H1 (cell line): ENCODE results near the gene NEK4. TPM values are rescaled to one million over a fixed set of nuclear protein-coding genes. Genes with fewer than 3 reads are reported as not detected.

Source experiments
- CTCF ChIA-PET: fragments of 300-600 bp; sonication (Branson Sonifier 250); formaldehyde crosslinking; loops from one replicate; lab custom pipeline; 2021; ENCODE audit not compliant: partially characterized antibody; lab: Charles Lee
- POLR2A ChIA-PET: fragments of 300-600 bp; sonication (Branson Sonifier 250); formaldehyde crosslinking; loops from one replicate; lab custom pipeline; 2021; ENCODE audit warnings: inconsistent platforms; ENCODE audit not compliant: partially characterized antibody; lab: Charles Lee
- DNase-seq, 2 experiments: peaks; one replicate each; pipeline versions ENCODE4 v3.0.0 to v3.0.0-alpha.2; 2010 to 2022; ENCODE audit warnings: low spot score in 2 of 2, low read depth in 1 of 2, mixed read lengths in 1 of 2
- FAIRE-seq: peaks from 2 replicates; lab custom pipeline; 2011; peaks lifted over from hg19 to GRCh38; lab: Jason Lieb, UNC
- H2AFZ ChIP-seq: 2 replicates; pipeline ENCODE4 v1.8.1; 2012; ENCODE audit warnings: low read length, inconsistent platforms
- H2AK5ac ChIP-seq: 2 replicates; pipeline ENCODE4 v1.6.1; 2013; ENCODE audit warnings: low read depth, low read length
- H2BK120ac ChIP-seq: replicated peaks from 2 replicates; pipeline ENCODE3; 2013; ENCODE audit warnings: low read depth, low read length, inconsistent platforms
- H2BK12ac ChIP-seq: 2 replicates; pipeline ENCODE4 v1.6.1; 2013; ENCODE audit warnings: low read depth, low read length
- H2BK15ac ChIP-seq: 2 replicates; pipeline ENCODE4 v1.6.1; 2013; ENCODE audit warnings: low read length
- H2BK20ac ChIP-seq: 2 replicates; pipeline ENCODE4 v1.6.1; 2013; ENCODE audit warnings: low read length
- H2BK5ac ChIP-seq: 2 replicates; pipeline ENCODE4 v1.6.1; 2013; ENCODE audit warnings: low read depth, low read length
- H3K14ac ChIP-seq: 2 replicates; pipeline ENCODE4 v1.6.1; 2013; ENCODE audit warnings: inconsistent platforms; ENCODE audit not compliant: insufficient read length
- H3K18ac ChIP-seq: 2 replicates; pipeline ENCODE4 v1.6.1; 2013; ENCODE audit warnings: low read length; ENCODE audit errors: extremely low read depth
- H3K23ac ChIP-seq: 2 replicates; pipeline ENCODE4 v1.6.1; 2013; ENCODE audit warnings: inconsistent platforms; ENCODE audit not compliant: insufficient read length
- H3K23me2 ChIP-seq: 2 replicates; pipeline ENCODE4 v1.6.1; 2013; ENCODE audit warnings: low read depth, low read length
- H3K27ac ChIP-seq: 2 replicates; pipeline ENCODE4 v1.6.1; 2011; ENCODE audit warnings: low read depth, low read length, inconsistent platforms
- H3K27me3 ChIP-seq, 4 experiments: replicated peaks in 1 of 4; 1 replicate in 1 of 4; 2 replicates in 3 of 4; pipeline versions ENCODE4 v1.6.1 to v1.8.1; 2011 to 2013; ENCODE audit warnings: low read length in 3 of 4, mild to moderate bottlenecking in 3 of 4, inconsistent platforms in 2 of 4, mixed read lengths in 2 of 4, moderate library complexity in 1 of 4; ENCODE audit not compliant: control insufficient read depth in 3 of 4, insufficient read depth in 3 of 4; ENCODE audit errors: extremely low read depth in 1 of 4
- H3K36me3 ChIP-seq, 4 experiments: 2 replicates each; pipeline versions ENCODE4 v1.6.1 to v1.8.1; 2011 to 2013; ENCODE audit warnings: mild to moderate bottlenecking in 4 of 4, low read length in 3 of 4, moderate library complexity in 2 of 4, control low read depth in 1 of 4, inconsistent platforms in 1 of 4; ENCODE audit not compliant: insufficient read depth in 4 of 4, control insufficient read depth in 2 of 4
- H3K4ac ChIP-seq: replicated peaks from 2 replicates; pipeline ENCODE3; 2013; ENCODE audit warnings: low read length, low read depth, mixed read lengths, inconsistent platforms; ENCODE audit not compliant: insufficient read length
- H3K4me1 ChIP-seq, 4 experiments: replicated peaks in 1 of 4; 1 replicate in 1 of 4; 2 replicates in 3 of 4; pipeline versions ENCODE4 v1.6.1 to v1.8.1; 2011 to 2013; ENCODE audit warnings: low read length in 3 of 4, inconsistent platforms in 2 of 4, mixed read lengths in 1 of 4; ENCODE audit not compliant: insufficient read depth in 4 of 4, control insufficient read depth in 3 of 4
- H3K4me2 ChIP-seq, 2 experiments: 2 replicates each; pipeline versions ENCODE4 v1.6.1 to v1.8.1; 2011 to 2013; ENCODE audit warnings: low read depth in 2 of 2, low read length in 2 of 2, control low read depth in 1 of 2, inconsistent platforms in 1 of 2, mild to moderate bottlenecking in 1 of 2; ENCODE audit not compliant: insufficient read depth in 1 of 2
- H3K4me3 ChIP-seq, 4 experiments: fragments of 200-600, 300-600 bp in 1 of 4; sonication (generic), shearing (Covaris generic), sonication (Bioruptor Twin) in 1 of 4; 2 replicates each; pipeline versions ENCODE4 v1.5.1 to v1.8.1; 2011 to 2016; ENCODE audit warnings: low read length in 4 of 4, low read depth in 3 of 4, control low read depth in 2 of 4, inconsistent platforms in 2 of 4, mild to moderate bottlenecking in 2 of 4, mixed read lengths in 1 of 4, moderate library complexity in 1 of 4; ENCODE audit not compliant: insufficient read depth in 2 of 4; ENCODE audit errors: extremely low read depth in 1 of 4
- H3K56ac ChIP-seq: replicated peaks from 2 replicates; pipeline ENCODE3; 2013; ENCODE audit warnings: low read depth, mild to moderate bottlenecking, mixed read lengths, low read length, inconsistent platforms; ENCODE audit not compliant: insufficient read length
- H3K79me1 ChIP-seq: 2 replicates; pipeline ENCODE4 v1.6.1; 2013; ENCODE audit warnings: low read depth, low read length, control low read depth
- H3K79me2 ChIP-seq, 2 experiments: 2 replicates each; pipeline versions ENCODE4 v1.6.1 to v1.8.1; 2012 to 2013; ENCODE audit warnings: low read length in 2 of 2, mild to moderate bottlenecking in 2 of 2, inconsistent platforms in 1 of 2; ENCODE audit not compliant: insufficient read depth in 2 of 2, control insufficient read depth in 1 of 2
- H3K9ac ChIP-seq, 4 experiments: replicated peaks in 1 of 4; 1 replicate in 1 of 4; 2 replicates in 3 of 4; pipeline versions ENCODE4 v1.6.1 to v1.8.1; 2011 to 2013; ENCODE audit warnings: low read depth in 3 of 4, low read length in 3 of 4, control low read depth in 2 of 4, mild to moderate bottlenecking in 2 of 4, moderate library complexity in 2 of 4, inconsistent platforms in 1 of 4; ENCODE audit errors: extremely low read depth in 1 of 4
- H3K9me3 ChIP-seq, 2 experiments: 2 replicates each; pipeline versions ENCODE4 v1.6.1 to v1.8.1; 2012 to 2013; ENCODE audit warnings: mild to moderate bottlenecking in 2 of 2, moderate library complexity in 2 of 2, control low read depth in 1 of 2, inconsistent platforms in 1 of 2, low read depth in 1 of 2, low read length in 1 of 2, mixed read lengths in 1 of 2; ENCODE audit not compliant: insufficient read depth in 2 of 2
- H4K20me1 ChIP-seq, 2 experiments: replicated peaks in 1 of 2; 2 replicates each; pipeline versions ENCODE3 to v1.8.1; 2011 to 2013; ENCODE audit warnings: inconsistent platforms in 2 of 2, low read length in 2 of 2, mild to moderate bottlenecking in 1 of 2; ENCODE audit not compliant: insufficient read depth in 2 of 2, control insufficient read depth in 1 of 2
- H4K5ac ChIP-seq: 2 replicates; pipeline ENCODE4 v1.6.1; 2013; ENCODE audit warnings: low read length, low read depth, mixed read lengths, inconsistent platforms; ENCODE audit not compliant: insufficient read length
- H4K8ac ChIP-seq: 2 replicates; pipeline ENCODE4 v1.8.0; 2013; ENCODE audit warnings: mild to moderate bottlenecking, moderate library complexity, low read length, inconsistent platforms; ENCODE audit not compliant: insufficient read depth; ENCODE audit errors: extremely low read depth
- H4K91ac ChIP-seq: replicated peaks from 2 replicates; pipeline ENCODE3; 2013; ENCODE audit warnings: low read length, mixed read lengths, inconsistent platforms; ENCODE audit not compliant: insufficient read length
- BCL11A ChIP-seq, 2 experiments: IDR thresholded peaks; one replicate each; pipeline ENCODE4 v1.6.1; 2011; ENCODE audit warnings: low read depth in 2 of 2, low read length in 2 of 2, mild to moderate bottlenecking in 2 of 2
- MAX ChIP-seq: IDR thresholded peaks from 2 replicates; pipeline ENCODE4 v1.6.1; 2012; ENCODE audit warnings: inconsistent platforms
- USF2 ChIP-seq: IDR thresholded peaks from 2 replicates; pipeline ENCODE4 v1.6.1; 2011; ENCODE audit warnings: low read length, improper control_type of control experiment
- WGBS, 2 experiments: shearing (Covaris generic) in 1 of 2; methylation state at CpG; one replicate each; pipeline versions ENCODE4 v1.1.6 to v1.1.7; 2013 to 2015; ENCODE audit warnings: low lambda C conversion rate in 2 of 2, mixed read lengths in 2 of 2, inconsistent platforms in 1 of 2, low coverage in 1 of 2, missing lambda C conversion rate in 1 of 2; ENCODE audit not compliant: insufficient replicate concordance in 2 of 2, insufficient coverage in 1 of 2, insufficient read length in 1 of 2; ENCODE audit errors: extremely low coverage in 1 of 2, missing lambda C conversion rate in 1 of 2; 5-methylcytosine and 5-hydroxymethylcytosine counted together
- polyA plus RNA-seq, 7 experiments: library from polyadenylated mRNA; depleted of rRNA in 3 of 7; stranded (reverse) in 5 of 7; unstranded in 2 of 7; fragments of >200 nt in 5 of 7; fragments of 200-250 nt in 2 of 7; gene quantifications; 1 replicate in 5 of 7; 2 replicates in 1 of 7; 4 replicates in 1 of 7; pipeline versions ENCODE4 v1.2.1 to v1.2.3, GENCODE V29; 2011 to 2013; ENCODE audit warnings: missing spikeins in 2 of 7, mixed read lengths in 2 of 7
- total RNA-seq: library from RNA; stranded (reverse); fragmentation: NEBNext Ultra II Directional; extraction: Animal tissue kit (Norgen Biotek cat#: 25700); gene quantifications from 2 replicates; pipeline ENCODE4 v1.2.1, GENCODE V29; 2021

NEK4 gene
- total and polyA plus RNA-seq, 2 of the 8 experiments (the other 6 are each of a cell fraction or from before 2014, with no cell fraction given), result 7.5 to 40.0 TPM

GRCh38 chr3:52784931-52785590, 14.3 kb upstream of the NEK4 start:
- no peak overlapping the region for H2AK5ac ChIP-seq
- CTCF ChIA-PET, result interaction anchor here (0.7 to 4.1 kb wide), 7 partner anchors 9 to 65 kb away, joined by 3 to 19 read pairs (median 3); partner anchors contain the start of gene ITIH3

More at GRCh38 chr3:52784931-52785590, 14.3 kb upstream of the NEK4 start:
- H3K23ac ChIP-seq, result no peak overlapping the region
- H4K91ac ChIP-seq, result no peak overlapping the region
- DNase-seq, result no peak
- H3K27ac ChIP-seq, result no peak overlapping the region
- H3K79me1 ChIP-seq, result no peaks in the 10 kb centered on the region
- peak overlapping the region; percentile 69 for H3K4ac ChIP-seq
- no peak overlapping the region for H4K8ac ChIP-seq
- H3K9ac ChIP-seq, result no peak overlapping the region
- no peaks in the 10 kb centered on the region for H3K23me2 ChIP-seq
- H3K9me3 ChIP-seq, result no peaks in the 10 kb centered on the region
- H3K27me3 ChIP-seq, result no peaks in the 10 kb centered on the region; a peak in 1 of 7 replicates
- no peak overlapping the region for H3K56ac ChIP-seq
- no peak overlapping the region for H2BK20ac ChIP-seq
- peaks cover 0 to 3% of the 10 kb centered on the region in 2 experiments for H4K20me1 ChIP-seq
- POLR2A ChIA-PET, result interaction anchor here (2.0 kb wide), 1 partner anchor 14 kb away, joined by 10 read pairs; the partner anchor contains the start of gene NEK4
- peaks cover 0 to 8% (median 0%) of the 10 kb centered on the region in 4 experiments; a peak in 1 of 7 replicates for H3K4me1 ChIP-seq
- no peaks in the 10 kb centered on the region; a peak in 1 of 8 replicates for H3K36me3 ChIP-seq
- H2AFZ ChIP-seq, result no peak overlapping the region
- no peak overlapping the region for H3K18ac ChIP-seq
- no peak overlapping the region for H4K5ac ChIP-seq
- H3K14ac ChIP-seq, result no peak overlapping the region
- TF ChIP-seq BCL11A (IDR thresholded peaks at IDR 0.05; ENCODE audit: low read depth in 2 of 2, low read length in 2 of 2) (no peak), USF2 (no peak), MAX (no peak)
- no peak overlapping the region for H2BK15ac ChIP-seq
- no peak for FAIRE-seq
- no peak overlapping the region for H3K4me2 ChIP-seq
- no peak overlapping the region for H3K4me3 ChIP-seq
- H2BK12ac ChIP-seq, result no peak overlapping the region
- 84% methylated on average over 5 of the region's 5 CpGs; no CpG with 5 or more reads in 1 of the 2 experiments for WGBS, 2 experiments
- no peak overlapping the region for H2BK120ac ChIP-seq
- H3K79me2 ChIP-seq, result no peaks in the 10 kb centered on the region
- H2BK5ac ChIP-seq, result no peak overlapping the region; the same call in 1 of the 2 replicates
